GM21619 (cell line): ENCODE results near the gene GIT2.
"Not testable (repeated sequence)": the region's sequence is repeated elsewhere in the genome, so short reads cannot be mapped to it uniquely, and the experiment has no call there.

ENCODE experiments used
- ATAC-seq: cut with Tn5 transposase; IDR thresholded peaks from one replicate; pipeline ENCODE4 v1.9.1; 2021; ENCODE audit not compliant: unreplicated experiment

The GIT2 gene

DNA sequence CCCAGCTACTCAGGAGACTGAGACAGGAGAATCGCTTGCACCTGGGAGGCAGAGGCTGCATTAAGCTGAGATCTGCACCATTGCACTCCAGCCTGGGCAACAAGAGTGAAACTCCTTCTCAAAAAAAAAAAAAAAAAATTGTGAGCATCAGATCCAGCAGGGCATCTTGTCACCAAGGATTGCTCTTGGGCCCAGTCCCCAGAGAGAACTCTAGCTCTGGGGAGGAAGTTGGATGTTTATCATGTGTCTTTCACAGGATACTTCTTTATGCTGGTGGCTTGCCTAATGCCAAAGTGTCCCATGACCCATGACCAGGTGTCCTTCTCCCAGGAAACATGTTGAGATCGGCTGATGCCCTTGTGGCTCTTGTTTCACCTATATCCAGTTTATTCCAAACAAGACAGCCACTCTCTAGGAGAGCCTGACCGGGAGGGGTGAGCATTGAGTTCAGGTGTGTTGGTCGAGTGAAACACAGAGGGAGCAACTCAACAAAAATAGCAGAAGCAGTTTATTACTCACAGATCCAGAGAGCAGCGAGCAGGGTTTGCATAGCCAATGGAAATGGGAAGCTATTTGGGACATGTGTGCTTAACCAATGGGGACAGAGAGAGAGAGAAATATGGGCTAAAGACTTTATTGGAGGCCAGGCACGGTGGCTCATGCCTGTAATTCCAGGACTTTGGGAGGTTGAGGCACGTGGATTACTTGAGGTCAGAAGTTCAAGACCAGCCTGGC lies 102.7 kb downstream of the GIT2 start:
- ATAC-seq = no peak

GRCh38 chr12:109892748-109893147 lies 103.4 kb downstream of the GIT2 start:
- ATAC-seq = peak; percentile 70

DNA sequence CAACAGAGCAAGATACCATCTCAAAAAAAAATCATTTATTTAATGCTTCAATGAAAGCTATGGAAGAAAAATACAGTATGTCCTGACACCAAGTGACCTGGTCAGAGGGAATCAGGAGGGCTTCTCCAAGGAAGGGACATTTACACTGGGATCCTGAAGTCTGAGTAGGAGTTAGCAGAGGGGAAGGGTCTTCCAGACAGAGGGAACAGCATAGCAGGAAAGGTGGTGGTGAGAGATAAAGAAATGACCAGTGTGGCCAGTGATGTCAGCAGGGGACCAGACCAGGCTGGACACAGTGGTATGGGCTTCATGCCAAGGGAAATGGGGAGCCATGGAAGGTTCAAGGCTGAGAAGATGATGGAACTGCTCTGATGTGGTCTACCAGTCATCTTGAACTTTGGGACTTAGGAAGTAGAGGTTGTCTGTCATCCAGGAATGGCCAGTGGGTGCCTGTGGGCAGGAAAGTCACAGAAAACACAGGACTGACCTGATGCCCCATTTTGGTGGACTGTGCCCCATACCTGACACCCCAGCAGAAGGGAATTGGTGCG lies 103.9 kb downstream of the GIT2 start:
- ATAC-seq = no peak

DNA sequence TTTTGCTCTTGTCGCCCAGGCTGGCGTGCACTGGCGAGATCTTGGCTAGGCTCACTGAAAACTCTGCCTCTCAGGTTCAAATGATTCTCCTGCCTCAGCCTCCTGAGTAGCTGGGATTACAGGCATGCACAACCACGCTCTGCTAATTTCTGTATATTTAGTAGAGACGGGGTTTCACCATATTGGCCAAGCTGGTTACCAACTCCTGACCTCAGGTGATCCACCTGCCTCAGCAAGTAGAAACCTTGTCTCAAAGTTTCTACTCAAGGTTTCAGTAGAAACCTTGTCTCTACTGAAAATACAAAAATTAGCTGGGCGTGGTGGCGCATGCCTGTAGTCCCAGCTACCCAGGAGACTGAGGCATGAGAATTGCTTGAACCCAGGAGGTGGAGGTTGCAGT lies 104.4 kb downstream of the GIT2 start:
- not testable (repeated sequence) for ATAC-seq

- ATAC-seq = no peak
These were observed 105.5 kb downstream of the GIT2 start for GRCh38 chr12:109890620-109891170.

DNA sequence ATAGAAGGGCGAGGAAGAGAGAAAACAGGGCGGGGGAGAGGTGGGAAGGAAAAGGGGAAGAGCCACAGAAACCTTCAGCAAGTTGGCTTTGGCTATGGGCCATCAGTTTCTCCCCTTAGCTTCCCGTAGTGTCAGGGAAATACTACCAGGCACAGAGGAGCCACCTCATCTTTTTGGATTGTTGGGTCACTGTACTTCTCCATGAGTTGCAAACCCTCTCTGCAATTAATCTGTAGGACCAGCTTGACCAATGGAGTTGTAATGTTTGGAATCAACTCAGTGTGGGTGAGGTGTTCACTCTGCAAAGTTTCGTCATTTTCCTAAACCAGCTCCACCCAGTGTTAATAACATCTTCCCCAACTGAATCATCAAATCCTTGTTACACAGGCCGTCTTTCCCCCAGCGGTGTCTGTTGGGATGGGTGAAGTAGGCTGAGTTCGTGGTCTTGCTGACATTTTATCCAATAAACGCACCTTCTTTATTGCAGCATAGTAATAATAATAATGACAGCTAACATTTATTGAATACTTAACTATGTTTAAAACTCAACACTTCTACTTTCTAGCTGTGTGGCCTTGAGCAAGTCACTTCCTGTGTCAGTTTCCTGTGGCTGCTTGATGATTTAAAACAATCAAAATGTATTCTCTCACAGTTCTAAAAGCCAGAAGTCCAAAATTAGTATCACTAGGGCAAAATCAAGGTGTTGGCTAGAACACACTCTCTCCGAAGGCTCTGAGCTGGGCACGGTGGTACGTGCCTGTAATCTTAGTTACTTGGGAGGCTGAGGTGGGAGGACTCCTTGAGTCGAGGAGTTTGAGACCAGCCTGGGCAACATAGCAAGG lies 107.8 kb downstream of the GIT2 start:
- ATAC-seq = peak; percentile 36

- no peak for ATAC-seq
These were observed 110.6 kb downstream of the GIT2 start for GRCh38 chr12:109885616-109886015.

GRCh38 chr12:109883461-109883860 lies 112.7 kb downstream of the GIT2 start:
- no peak for ATAC-seq

- no peak for ATAC-seq
These were observed 114.4 kb downstream of the GIT2 start for GRCh38 chr12:109881752-109882151.

- ATAC-seq = no peak
These were observed 115.2 kb downstream of the GIT2 start for GRCh38 chr12:109880938-109881337.

DNA sequence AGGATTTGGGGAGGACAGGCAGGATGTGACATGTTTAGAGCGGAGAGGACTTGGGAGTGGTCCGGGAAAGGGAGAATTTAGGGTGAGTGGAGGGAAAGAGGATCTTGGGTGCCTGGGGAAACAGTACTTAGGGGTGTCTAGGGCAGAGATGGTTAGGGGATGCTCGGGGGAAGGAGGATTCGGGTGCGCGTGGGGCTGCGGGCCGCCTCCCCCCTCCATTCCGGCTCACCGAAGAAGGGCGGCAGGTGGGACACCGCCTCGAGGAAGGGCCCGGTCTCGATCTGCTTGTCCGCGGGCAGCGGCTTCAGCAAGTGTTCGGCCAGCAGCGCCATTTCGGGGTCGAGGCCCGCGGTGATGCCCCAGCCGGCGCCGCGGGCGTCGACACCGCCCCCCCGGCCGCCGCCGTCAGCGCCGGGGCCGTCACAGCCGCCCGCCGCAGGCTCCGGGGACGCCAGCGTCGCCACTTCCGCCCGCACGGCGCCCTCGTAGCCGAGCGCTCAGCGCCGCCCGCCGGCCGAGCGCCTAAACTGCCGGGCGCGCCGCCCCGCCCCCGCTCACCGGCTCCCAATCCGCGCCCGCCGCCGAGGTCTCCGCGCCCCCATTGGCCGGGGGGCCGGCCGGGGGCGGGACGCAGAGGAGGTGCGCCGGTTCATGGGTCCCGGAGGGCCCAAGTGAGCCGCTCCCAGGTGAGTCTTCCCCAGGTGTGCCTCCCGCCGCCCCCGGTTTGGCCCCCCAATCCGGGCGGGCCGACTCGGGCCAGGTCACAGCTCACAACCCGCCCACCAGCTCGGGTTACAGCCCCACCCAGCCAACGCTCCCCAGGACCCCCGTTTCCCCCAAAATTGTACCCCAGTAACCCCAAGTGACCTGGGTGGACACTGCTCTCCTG lies 115.9 kb downstream of the GIT2 start, which contains the start of gene GLTP:
GLTP (minus strand) TSS at position 499 of the 889 bp plus-strand sequence; CDS start at position 332, 167 bp downstream.
- peak; percentile 93 for ATAC-seq
